GM23248 (cell line): ENCODE data around the gene TTYH3. TPM values are rescaled to one million over a fixed set of nuclear protein-coding genes. Genes with fewer than 3 reads are reported as not detected.
A peak's percentile ranks its signal among the peaks of the same experiment; 100 is the strongest.

Experiments used
- DNase-seq: peaks from one replicate; pipeline ENCODE4 v3.0.0-alpha.2; 2015
- H2AFZ ChIP-seq: fragments of 200-600 bp; sonication (generic); 2 replicates; pipeline ENCODE4 v1.6.1; 2016; ENCODE audit warnings: antibody characterized with exemption
- H3F3A ChIP-seq: fragments of 200-600 bp; sonication (generic); 2 replicates; pipeline ENCODE4 v1.6.1; 2016; ENCODE audit warnings: mild to moderate bottlenecking, antibody characterized with exemption, mixed run types; ENCODE audit not compliant: insufficient read depth
- H3K27ac ChIP-seq: fragments of 200-600 bp; sonication (generic); 2 replicates; pipeline ENCODE4 v1.5.1; 2016; ENCODE audit warnings: mild to moderate bottlenecking
- H3K27me3 ChIP-seq: fragments of 200-600 bp; sonication (generic); replicated peaks from 2 replicates; pipeline ENCODE4 v1.6.1; 2016; ENCODE audit warnings: mild to moderate bottlenecking; ENCODE audit not compliant: insufficient read depth
- H3K36me3 ChIP-seq: fragments of 200-600 bp; sonication (generic); 2 replicates; pipeline ENCODE4 v1.6.1; 2016; ENCODE audit warnings: low read depth, mild to moderate bottlenecking
- H3K4me1 ChIP-seq: fragments of 200-600 bp; sonication (generic); 2 replicates; pipeline ENCODE4 v1.6.1; 2016; ENCODE audit warnings: mild to moderate bottlenecking; ENCODE audit not compliant: insufficient read depth
- H3K4me2 ChIP-seq: fragments of 200-600 bp; sonication (generic); one replicate; pipeline ENCODE4 v1.6.1; 2016; ENCODE audit warnings: mild to moderate bottlenecking; ENCODE audit not compliant: unreplicated experiment
- H3K4me3 ChIP-seq: fragments of 200-600 bp; sonication (generic); 2 replicates; pipeline ENCODE4 v1.5.1; 2016; ENCODE audit warnings: mild to moderate bottlenecking
- H3K79me2 ChIP-seq: fragments of 200-600 bp; sonication (generic); 2 replicates; pipeline ENCODE4 v1.6.1; 2016; ENCODE audit warnings: mild to moderate bottlenecking; ENCODE audit not compliant: insufficient read depth
- H3K9ac ChIP-seq: fragments of 200-600 bp; sonication (generic); 2 replicates; pipeline ENCODE4 v1.6.1; 2016; ENCODE audit warnings: mild to moderate bottlenecking
- H3K9me2 ChIP-seq: fragments of 200-600 bp; sonication (generic); 2 replicates; pipeline ENCODE4 v1.6.1; 2016; ENCODE audit warnings: mixed run types, mild to moderate bottlenecking, moderate library complexity; ENCODE audit not compliant: insufficient read depth
- H3K9me3 ChIP-seq: fragments of 200-600 bp; sonication (generic); one replicate; pipeline ENCODE4 v1.6.1; 2017; ENCODE audit warnings: low read depth
- H4K20me1 ChIP-seq: fragments of 200-600 bp; sonication (generic); 2 replicates; pipeline ENCODE4 v1.6.0; 2016; ENCODE audit not compliant: insufficient read depth
- EZH2 ChIP-seq: fragments of 200-600 bp; sonication (generic); IDR thresholded peaks from 2 replicates; pipeline ENCODE4 v1.6.1; 2018; ENCODE audit warnings: antibody characterized with exemption, mild to moderate bottlenecking; ENCODE audit not compliant: insufficient read depth, poor library complexity, severe bottlenecking
- EZH2phosphoT487 ChIP-seq: fragments of 200-600 bp; sonication (generic); IDR thresholded peaks from 2 replicates; pipeline ENCODE4 v1.6.1; 2018; ENCODE audit warnings: antibody characterized with exemption, moderate library complexity, mild to moderate bottlenecking, low read depth; ENCODE audit not compliant: insufficient read depth
- WGBS, 2 experiments: methylation state at CpG; one replicate each; pipeline ENCODE4 v1.1.6; 2015 to 2017; ENCODE audit warnings: low lambda C conversion rate in 2 of 2, low coverage in 1 of 2; ENCODE audit errors: missing lambda C conversion rate in 2 of 2; 5-methylcytosine and 5-hydroxymethylcytosine counted together
- in situ Hi-C: fragments of 300-500 bp; cut with MboI; formaldehyde crosslinking; loops from 2 replicates; pipeline ENCODE4 v1.15.0; 2020
- polyA plus RNA-seq: library from polyadenylated mRNA; unstranded; fragments of >200 nt; fragmentation: Nextera tagmentation; extraction: Ambion mirVana; gene quantifications from 2 replicates; pipeline ENCODE4 v1.2.1, GENCODE V29; 2016
- total RNA-seq: library from RNA; depleted of rRNA; stranded (reverse); fragments of >200 nt; shearing (Covaris generic); gene quantifications from 2 replicates; pipeline ENCODE4 v1.2.3, GENCODE V29; 2014

Gene TTYH3
- total and polyA plus RNA-seq, 2 experiments from 2014 or later = 25.3 to 46.0 TPM

GRCh38 chr7:2616387-2617324, 15.1 kb upstream of the TTYH3 start:
- H2AFZ ChIP-seq = no peak overlapping the region
- H3K27me3 ChIP-seq = no peaks in the 10 kb centered on the region
- H3K9me2 ChIP-seq = no peaks in the 10 kb centered on the region
- H3F3A ChIP-seq = peaks cover 18% of the 10 kb centered on the region; the same call in 1 of the 2 replicates
- no peaks in the 10 kb centered on the region for H3K36me3 ChIP-seq
- H4K20me1 ChIP-seq = no peaks in the 10 kb centered on the region
- H3K79me2 ChIP-seq = no peaks in the 10 kb centered on the region
- no peak overlapping the region for H3K4me2 ChIP-seq
- 81 to 84% methylated on average over 31 to 33 of the region's 33 CpGs for WGBS, 2 experiments
- no peak overlapping the region for H3K27ac ChIP-seq
- no peak overlapping the region for H3K4me3 ChIP-seq
- in situ Hi-C loops = no loop called here
- no peak for TF ChIP-seq EZH2phosphoT487
- TF ChIP-seq EZH2 = no peak
- H3K9ac ChIP-seq = no peak overlapping the region
- no peaks in the 10 kb centered on the region for H3K9me3 ChIP-seq
- peaks cover 34% of the 10 kb centered on the region for H3K4me1 ChIP-seq
- no peak for DNase-seq

- Histone ChIP-seq H2AFZ (no peak overlapping the region), H3K79me2 (no peaks in the 10 kb centered on the region), H3K4me1 (peaks cover 36% of the 10 kb centered on the region), H3K9me2 (no peaks in the 10 kb centered on the region), H3K9me3 (no peaks in the 10 kb centered on the region), H3K4me2 (no peak overlapping the region), H4K20me1 (no peaks in the 10 kb centered on the region), H3K27me3 (no peaks in the 10 kb centered on the region), H3K27ac (no peak overlapping the region), H3F3A (peaks cover 18% of the 10 kb centered on the region; the same call in 1 of the 2 replicates), H3K36me3 (no peaks in the 10 kb centered on the region), H3K9ac (no peak overlapping the region), H3K4me3 (no peak overlapping the region)
- WGBS, 2 experiments = 42 to 48% methylated on average over 15 to 22 of the region's 22 CpGs
- DNase-seq = no peak
- in situ Hi-C loops = no loop called here
- TF ChIP-seq EZH2 (no peak), EZH2phosphoT487 (no peak)
Measured at GRCh38 chr7:2617325-2617905, 14.4 kb upstream of the TTYH3 start.

GRCh38 chr7:2619116-2619515, 12.7 kb upstream of the TTYH3 start:
- peak; percentile 78 for DNase-seq
- TF ChIP-seq EZH2 = no peak
- no peak for TF ChIP-seq EZH2phosphoT487
- H3K9me3 ChIP-seq = no peaks in the 10 kb centered on the region
- 1 to 3% methylated on average over 9 of the region's 9 CpGs for WGBS, 2 experiments
- H4K20me1 ChIP-seq = no peaks in the 10 kb centered on the region
- no peaks in the 10 kb centered on the region for H3K79me2 ChIP-seq
- in situ Hi-C loops = no loop called here
- H3K4me1 ChIP-seq = peaks cover 29% of the 10 kb centered on the region
- H2AFZ ChIP-seq = peak overlapping the region; percentile 39
- H3K9ac ChIP-seq = peak overlapping the region; percentile 46
- peak overlapping the region; percentile 16 for H3K27ac ChIP-seq
- H3K9me2 ChIP-seq = no peaks in the 10 kb centered on the region
- H3K36me3 ChIP-seq = no peaks in the 10 kb centered on the region
- peak overlapping the region; percentile 64 for H3K4me3 ChIP-seq
- peaks cover 14% of the 10 kb centered on the region; the same call in 1 of the 2 replicates for H3F3A ChIP-seq
- no peaks in the 10 kb centered on the region for H3K27me3 ChIP-seq
- peak overlapping the region; percentile 72 for H3K4me2 ChIP-seq

GRCh38 chr7:2621061-2621828, 10.5 kb upstream of the TTYH3 start:
- no peak overlapping the region for H3K27ac ChIP-seq
- in situ Hi-C loops = no loop called here

More at GRCh38 chr7:2621061-2621828, 10.5 kb upstream of the TTYH3 start:
- Histone ChIP-seq H3K9me2 (no peaks in the 10 kb centered on the region), H2AFZ (peak overlapping the region; percentile 3; the same call in 1 of the 2 replicates), H4K20me1 (no peaks in the 10 kb centered on the region), H3K4me3 (no peak overlapping the region), H3K4me2 (peak overlapping the region; percentile 32), H3K9me3 (no peaks in the 10 kb centered on the region), H3K36me3 (no peaks in the 10 kb centered on the region), H3F3A (peaks cover 12% of the 10 kb centered on the region; the same call in 1 of the 2 replicates), H3K9ac (peak overlapping the region; percentile 5; the same call in 1 of the 2 replicates), H3K27me3 (no peaks in the 10 kb centered on the region), H3K4me1 (peaks cover 25% of the 10 kb centered on the region), H3K79me2 (no peaks in the 10 kb centered on the region)
- 22% methylated on average over 21 to 23 of the region's 23 CpGs for WGBS, 2 experiments
- no peak for TF ChIP-seq EZH2phosphoT487
- DNase-seq = peak; percentile 71
